NCI-H128 (cell line): ENCODE results near the gene TEX29.

ENCODE experiments used
- DNase-seq: peaks from one replicate; lab custom pipeline; 2025; ENCODE audit not compliant: unreplicated experiment; lab: John Stamatoyannopoulos, UW

TEX29 gene

DNA sequence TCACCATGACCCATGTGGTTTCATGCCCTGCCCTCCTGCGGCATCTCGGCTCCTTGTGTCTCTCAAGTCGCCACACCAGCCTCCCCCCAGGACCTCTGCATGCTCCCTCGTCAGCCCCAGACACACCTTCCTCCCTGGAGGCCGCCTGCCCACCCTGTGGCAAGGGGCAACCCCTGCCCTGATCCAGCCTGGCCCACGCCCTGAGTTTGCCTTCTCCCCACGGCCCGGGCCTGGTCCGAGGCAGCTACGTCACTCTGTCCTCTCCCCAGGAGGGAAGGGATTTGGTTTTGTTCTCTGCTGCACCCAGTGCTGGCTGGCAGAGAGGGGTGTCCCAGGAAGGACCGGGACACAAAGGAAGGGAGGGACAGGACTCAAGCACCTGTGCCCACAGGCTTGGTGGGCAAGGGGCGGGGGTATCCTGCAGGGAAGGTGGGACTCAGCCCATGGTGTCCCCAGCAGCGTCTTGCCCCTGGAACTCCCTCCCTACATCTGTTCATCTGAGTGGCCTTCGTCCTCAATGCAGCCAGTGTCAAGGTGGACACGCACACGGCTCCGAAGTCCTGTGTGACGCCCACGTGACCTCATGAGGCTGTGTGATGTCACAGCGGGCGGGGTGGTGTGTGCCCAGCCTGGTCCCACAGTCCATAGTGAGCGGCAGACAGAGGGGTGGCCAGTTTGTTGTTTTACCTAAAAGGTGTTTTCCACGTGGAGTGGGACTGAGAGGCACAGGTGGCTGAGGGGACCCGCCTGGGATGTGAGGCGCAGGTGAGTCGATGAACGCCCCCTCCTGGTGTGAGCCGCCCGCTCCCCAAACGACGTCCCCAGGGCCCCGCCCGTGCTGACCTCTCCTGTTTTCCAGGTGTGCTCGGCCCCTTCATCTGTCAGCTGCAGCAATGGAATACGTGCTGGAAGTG is at the start of gene TEX29:
TEX29 (plus strand) TSS at position 645 of the 914 bp plus-strand sequence; CDS start at position 894, 249 bp downstream.
- DNase-seq, result no peak

DNA sequence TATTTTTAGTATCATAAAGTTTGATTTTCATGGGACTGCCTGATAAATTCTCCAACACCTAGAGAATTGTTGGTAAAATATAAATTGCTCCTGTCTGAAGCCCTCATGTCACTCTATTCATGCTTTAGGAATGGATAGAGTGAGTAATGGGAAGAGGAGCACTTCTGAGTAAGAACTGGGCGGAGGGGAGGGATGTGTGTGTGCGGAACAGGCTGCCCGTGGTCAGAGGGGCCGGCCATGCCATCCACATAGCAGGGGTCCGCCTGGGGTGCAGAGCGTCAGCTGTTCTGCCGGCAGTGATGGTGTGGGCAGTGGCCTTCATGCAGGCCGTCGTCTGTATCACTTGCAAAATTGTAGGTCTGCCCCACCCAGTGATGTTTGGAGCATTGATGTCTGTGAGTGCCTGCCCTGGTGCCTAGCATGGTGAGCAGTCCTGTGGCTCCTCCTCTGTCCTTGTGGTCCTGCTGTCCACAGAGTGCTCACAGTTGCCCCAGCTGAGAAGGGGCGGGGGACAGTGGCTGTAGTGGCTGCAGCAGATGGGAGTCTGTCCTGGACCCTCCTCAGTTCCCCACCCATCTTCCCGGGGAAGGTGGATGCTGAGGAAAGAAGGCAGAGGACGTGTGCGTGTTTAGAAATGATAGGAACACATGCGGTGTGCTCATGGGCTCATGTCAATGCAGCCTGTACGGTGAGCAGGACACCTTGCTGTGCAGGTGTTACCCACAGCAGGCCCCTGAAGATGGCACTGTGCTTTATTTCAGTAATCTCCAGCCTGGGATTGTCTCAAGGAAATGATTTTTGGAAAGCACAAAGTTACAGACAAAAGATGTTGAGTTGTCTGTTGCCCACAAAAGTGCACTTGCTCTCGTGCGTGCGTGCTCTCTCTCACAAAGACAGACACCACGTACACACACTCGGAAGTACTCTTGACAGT is 49.4 kb upstream of the TEX29 start:
- no peak for DNase-seq

DNA sequence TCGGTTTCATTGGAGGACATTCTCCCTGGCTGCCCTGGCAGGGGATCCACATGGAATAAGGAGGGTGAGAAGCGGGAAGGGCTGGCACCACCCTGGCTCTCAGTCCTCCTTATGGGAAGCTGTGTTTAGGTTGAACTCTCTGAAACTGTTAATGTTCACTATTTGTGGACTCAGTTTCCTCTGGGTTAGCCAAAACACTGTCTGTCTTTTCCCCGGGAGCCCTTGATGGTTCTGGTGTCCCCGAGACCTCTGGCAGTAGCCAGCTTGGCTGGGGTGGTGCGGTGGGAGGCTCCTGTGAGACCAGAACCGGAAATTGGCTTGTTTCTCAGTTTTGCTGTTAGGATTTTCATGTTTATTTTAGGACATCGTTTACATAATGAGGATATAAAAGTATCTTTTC is 48.3 kb upstream of the TEX29 start:
- no peak for DNase-seq

DNA sequence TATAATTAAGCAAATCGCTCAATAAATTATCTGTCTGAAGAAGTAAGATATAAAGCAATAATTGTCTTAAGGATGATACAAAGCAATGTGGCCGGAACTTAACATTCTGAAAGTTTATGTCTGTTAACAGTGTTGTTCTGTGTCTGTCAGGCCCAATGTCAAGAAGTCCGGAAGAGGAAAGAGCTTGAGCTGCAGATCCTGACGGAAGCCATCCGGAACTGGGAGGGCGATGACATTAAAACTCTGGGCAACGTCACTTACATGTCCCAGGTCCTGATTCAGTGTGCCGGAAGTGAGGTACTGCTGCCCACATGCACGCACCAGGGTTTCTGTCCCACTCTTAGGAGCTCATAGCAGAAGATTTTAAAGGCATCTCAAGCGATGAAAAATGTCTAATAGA is 45.1 kb upstream of the TEX29 start:
- no peak for DNase-seq

DNA sequence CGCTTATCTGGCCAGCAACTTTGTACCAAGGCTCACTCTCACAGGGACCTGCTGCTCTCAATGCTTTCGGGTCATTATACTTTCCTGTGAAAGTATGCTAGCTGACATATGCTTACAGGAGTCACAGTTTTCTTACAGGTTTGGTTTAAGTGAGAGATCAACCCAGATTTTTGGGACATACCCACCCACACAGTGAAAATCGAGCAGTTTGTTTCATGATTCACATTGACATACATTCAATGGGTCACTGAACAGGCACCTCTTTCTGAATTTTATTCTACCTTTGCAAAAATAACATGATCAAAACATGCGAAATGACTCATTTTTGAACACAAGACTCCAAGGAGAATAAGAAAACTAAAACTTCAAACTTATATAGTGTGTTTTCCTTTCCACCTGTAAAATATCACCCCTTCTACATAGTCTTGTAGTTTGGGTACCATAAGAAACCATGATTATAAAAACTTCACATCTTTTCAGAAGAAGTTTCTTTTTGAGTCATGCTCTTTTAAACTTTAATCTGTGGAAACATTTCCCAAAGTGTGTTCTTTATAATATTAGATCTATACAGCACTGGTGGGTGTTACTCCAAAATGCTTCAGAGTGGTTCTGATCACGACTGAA is 44.3 kb upstream of the TEX29 start:
- DNase-seq, result no peak

DNA sequence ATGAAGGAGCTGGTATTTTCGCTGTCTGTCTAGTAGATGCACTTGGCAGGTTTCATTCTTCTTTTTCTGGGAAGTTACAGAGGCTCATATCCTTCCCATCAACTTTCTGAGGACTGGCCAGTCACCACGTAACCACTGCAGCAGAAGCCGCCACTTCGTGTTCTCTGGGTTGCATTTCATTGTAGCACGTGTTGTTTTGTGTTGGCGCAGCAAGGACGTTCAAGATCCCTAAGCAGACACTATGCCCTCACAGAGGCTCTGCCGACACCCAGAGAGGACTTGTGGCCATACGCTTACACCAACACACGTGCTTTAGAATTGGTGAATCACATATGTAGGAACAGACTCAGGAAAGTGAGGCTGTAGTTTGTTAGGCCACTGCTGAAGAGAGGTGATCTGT is 42.2 kb upstream of the TEX29 start:
- no peak for DNase-seq

DNA sequence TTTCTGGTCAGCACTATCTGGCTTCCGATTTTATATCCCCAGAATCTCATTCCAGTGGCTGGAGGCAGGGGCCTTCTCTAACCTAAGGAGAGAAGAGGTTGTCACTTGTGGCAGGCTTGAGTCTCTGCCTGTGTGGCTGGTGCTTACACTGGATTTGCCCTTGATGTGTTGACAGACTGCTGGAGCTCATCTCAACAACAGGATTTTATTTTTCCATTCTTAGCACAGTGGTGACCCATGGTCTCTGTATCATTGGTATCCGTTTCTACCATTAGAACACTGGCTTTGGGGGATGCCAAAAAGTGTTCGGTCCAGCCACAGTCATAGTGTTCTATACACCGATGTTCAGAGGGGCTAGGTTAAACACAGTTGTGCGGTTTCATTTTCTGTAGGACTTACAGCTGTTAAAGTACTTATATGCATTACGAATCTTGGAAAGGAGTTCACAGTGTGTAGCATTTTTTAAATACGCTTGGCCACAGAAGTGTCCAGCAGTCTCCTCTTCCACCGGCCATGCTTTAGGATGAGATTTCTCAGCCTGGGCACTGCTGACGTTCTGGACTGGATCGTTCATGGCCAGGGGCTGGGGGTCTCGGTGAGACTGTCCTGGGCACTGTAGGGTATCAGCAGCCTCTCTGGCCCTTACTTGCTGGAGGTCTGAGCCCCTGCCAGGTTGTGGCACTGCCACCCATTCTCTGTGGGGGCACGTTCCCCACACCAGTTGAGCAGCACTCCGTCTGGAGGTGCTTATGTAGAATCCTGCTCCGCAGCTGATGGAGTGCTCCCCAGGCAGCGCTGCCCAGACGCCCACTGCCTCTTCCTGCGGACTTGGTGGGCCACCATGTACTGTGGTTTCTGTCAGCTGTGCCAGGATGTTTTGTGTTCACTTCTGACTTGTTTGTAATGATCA is 41.4 kb upstream of the TEX29 start:
- no peak for DNase-seq

DNA sequence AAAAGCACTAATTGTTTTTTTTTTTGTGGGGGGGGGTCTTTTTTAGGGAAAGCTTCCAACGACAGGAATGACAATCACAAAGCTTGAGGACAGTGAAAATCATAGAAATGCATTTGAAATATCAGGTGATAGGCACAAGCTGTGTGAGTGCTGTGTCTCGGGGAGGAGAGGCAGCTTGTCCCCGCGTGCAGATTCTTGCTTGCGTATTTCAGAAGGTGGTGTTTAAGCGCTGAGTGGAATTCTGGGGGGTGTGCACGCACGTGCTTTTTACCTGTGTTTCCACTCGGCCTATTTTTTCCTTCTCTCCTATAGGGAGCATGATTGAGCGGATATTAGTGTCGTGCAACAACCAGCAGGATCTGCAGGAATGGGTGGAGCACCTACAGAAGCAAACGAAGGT is 40.2 kb upstream of the TEX29 start:
- DNase-seq, result no peak

DNA sequence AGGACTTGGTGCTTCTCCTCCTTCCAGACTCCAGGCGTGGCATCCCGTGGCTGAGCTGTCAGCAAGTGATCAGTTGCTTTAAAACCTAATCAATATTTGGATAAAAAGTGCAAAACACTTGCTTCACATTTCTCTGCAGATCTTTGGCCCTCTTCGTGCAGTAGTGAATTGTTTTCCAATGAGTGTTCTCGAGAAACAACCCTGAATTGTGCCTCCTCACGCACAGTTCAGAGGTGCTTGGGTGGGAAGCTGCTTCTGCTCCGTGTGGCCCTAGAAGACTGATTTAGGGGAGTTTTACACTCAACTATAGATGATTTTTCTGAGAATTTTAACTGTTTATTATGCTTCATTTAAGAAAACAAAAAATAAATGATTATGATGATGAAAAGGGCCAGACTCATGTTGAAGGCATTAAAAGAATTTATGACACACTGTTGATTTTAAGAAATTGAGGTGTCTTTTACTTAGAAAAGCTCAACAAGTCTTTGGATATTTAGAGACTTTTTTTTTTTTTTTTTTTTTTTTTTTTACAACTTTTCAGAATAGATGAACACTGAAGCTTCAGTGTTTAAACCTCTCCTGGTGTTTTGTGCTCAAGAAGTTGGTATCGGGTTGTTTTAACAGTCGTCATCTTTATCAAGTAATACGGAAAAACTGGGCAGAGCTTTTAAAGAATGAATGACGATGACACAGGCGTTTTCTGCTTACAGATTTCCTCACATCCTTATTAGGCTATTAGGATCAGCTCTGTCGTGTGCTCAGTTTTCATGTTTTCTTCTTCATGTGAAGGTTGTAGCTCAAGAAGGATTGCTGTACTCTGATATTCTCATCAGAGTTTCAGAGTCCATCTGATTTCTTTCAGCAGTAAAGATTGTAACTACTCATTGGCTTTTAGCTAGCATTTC is 39.5 kb upstream of the TEX29 start:
- DNase-seq, result no peak

DNA sequence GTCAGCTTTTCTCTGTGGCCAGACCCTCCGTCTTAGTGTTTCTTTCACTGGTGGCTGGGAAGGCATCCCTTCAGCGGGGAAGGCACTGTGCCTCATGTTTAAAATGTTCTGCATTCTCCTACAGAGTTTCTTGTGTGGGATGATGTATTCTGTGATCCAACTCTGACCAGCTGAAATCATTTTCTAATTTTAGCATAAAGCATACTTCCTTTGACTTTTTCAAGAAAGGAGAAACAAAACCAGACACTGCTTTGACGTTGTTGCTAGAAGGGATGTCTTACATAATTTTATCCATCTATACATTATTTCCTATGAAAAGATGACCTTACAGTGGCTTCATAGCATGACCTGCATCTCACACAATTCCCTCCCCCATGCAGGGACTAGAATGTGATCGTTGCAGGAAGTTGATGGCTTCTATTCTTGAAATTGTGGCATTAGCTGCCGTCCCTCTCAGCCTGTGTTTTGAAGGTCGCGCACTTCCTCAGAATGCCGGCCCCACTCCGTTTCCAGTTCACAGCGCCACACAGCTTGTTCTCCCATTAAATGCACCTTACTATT is 38.6 kb upstream of the TEX29 start:
- no peak for DNase-seq

DNA sequence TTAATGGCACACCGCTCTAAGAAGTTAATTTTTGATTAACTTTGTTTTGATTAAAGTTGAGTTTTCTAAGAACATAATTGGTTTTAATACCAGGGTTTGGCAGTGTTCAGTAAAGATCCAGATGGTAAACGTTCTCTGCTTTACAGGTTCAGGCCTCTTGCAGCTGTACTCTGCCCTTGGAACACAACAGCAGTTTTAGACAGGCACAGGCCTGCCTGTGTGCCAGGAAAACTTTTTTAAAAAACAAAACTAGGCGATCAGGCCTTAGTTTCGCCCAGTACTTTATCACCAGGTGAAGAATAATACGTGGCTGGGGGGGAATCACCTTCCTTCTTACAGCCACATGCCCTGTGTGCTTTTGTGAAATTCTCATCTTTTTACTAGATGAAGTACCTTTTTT is 38.0 kb upstream of the TEX29 start:
- DNase-seq, result no peak

DNA sequence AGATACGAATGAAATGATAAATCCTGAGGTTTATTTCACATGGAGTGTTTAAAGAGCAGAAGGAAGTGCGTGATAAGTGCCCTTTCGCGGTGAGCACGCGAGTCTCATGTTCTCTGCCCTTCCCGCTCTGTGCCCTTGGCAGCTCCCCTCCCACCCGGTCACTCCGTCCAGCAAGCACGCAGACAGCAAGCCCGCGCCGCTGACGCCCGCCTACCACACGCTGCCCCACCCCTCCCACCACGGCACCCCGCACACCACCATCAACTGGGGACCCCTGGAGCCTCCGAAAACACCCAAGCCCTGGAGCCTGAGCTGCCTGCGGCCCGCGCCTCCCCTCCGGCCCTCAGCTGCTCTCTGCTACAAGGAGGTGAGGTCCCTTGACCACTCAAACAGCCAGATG is 37.4 kb upstream of the TEX29 start:
- no peak for DNase-seq

DNA sequence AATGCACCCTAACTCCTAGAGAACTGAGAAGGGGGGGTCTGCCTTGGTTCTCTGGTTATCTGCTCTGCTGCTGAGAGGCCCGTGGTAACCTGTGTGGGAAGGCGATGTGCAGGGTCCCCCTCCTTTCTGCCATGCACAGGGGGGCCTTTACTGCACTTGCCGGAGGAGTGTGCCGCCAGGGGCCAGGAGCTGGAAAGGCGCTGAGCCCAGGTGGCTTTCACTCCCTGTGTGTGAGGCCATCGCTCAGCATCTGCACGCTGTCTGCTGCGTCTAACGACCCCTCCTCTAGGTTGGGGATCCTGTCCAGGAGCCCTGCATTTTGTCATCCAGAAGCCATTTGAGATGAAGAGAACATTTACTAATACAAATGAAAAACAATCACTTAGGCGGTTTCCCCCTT is 37.0 kb upstream of the TEX29 start:
- no peak for DNase-seq

DNA sequence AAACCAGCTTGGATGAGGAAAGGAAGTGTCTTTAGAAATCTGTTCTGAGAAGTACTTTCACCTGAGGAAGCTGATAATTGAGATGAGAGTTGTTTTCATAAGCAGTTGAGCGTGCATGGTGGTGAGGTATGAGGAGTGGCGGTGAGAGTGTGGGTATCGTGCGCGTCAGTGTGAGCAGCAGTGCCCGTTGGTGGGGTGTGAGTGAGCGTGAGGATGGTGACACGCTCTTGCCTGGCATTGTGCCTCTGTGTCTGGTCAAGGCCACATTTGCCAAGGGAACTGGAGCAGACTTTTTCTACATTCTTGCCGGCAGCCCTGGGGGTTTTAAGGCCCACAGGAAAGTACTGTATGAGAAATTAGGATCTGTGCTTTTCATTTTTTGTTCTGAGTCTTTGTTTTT is 36.5 kb upstream of the TEX29 start:
- no peak for DNase-seq

DNA sequence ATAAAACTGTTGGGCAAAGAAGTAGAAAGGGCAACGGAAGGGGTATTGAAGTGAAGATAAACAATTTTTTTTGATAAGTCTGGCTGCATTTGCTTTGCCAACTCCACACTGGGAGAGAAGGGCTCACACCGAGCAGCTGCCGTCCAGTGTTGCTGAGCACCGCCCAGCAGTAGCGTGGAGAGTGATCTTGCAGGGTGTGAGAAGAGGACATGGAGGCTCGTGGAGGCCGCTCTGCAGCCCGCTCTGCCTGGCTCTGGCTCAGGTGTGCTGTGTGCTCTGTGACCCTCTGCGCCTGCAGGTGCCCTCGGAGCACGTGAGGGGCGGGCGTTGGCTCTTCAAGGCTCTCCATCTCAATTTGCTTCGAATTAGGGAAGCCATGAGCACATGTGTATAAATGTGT is 35.9 kb upstream of the TEX29 start:
- DNase-seq, result no peak

DNA sequence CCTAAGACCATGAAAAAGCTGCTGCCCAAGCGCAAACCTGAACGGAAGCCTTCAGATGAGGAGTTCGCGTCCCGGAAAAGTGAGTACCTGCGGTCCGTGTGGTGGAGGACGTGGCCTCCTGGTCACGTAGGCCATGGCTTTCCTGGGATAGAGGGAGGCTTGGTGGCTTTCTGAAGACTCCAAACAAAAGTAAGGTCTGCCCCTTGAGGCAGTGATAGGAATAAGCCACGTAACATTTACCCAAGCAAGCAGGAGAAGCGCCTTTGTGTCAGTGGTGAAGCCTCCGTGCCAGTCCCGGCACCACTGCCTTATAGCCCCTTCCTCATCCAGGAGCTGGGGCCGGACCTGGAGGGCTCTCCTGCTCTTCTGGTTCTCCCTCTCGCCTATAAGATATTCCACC is 34.3 kb upstream of the TEX29 start:
- DNase-seq, result no peak

DNA sequence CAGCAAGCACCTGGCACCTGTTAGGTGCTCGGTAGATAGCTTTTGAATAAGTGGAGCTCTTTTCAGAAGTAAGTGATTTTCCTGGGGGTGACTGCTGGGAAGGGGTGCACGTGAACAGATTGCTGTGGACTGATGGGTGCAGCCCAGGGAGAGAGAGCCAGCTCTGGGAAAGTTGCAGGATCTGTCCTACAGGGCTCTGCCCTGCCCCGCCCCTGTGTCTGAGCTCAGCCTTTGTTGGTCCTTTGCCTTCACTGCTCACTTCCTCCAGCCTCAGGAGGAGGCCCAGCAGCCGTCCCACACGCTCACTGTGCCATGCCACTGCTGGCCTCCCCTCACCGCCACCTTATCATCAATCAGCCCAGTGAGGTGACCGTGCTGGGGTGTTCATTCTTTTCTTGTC is 33.7 kb upstream of the TEX29 start:
- DNase-seq, result no peak

DNA sequence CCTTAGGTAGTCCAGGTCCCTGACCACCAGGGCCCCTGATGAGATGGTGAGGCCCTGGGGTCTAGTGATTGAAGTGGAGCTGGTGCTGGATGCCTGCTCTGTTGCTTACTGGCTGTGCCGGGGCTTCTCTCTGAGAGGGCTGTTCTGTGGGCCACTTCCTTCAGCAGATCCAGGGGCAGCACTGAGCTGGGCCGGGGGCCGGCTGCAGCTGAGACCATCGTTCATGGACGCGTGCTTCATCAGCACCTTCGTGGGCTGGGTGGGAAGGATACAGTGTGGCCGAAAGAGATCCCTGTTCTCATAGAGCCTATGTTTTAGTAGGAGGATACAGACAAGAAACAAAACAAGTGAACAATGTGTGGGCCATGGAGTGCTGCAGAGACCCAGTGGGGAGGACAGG is 33.2 kb upstream of the TEX29 start:
- DNase-seq, result no peak

DNA sequence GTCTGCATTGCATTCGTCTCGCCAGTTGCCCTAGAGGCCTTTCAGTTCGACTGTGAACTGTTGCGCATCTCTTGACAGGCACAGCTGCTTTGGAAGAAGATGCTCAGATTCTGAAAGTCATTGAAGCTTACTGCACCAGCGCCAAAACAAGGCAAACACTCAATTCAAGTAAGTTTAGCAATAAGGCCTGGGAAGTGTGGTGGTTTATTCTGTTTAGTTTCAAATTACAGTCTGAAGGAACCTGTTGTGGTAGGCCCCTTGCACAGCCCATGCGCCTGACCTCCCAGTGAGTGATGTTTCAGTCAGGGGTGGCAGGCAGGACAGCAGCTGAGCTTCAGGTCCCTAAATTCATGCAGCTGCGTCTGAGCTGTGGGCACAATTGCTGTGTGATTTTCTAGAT is 32.2 kb upstream of the TEX29 start:
- DNase-seq, result no peak
